CD4-positive, alpha-beta T cell treated with Interleukin-21 for 1 hour (primary cell): ENCODE results near the gene STK38L.
"Not testable (repeated sequence)": the region's sequence is repeated elsewhere in the genome, so short reads cannot be mapped to it uniquely, and the experiment has no call there.

ENCODE experiments used
- DNase-seq: peaks from one replicate; pipeline ENCODE4 v3.0.0-alpha.2; 2020

STK38L gene

GRCh38 chr12:27229367-27229766 lies 14.7 kb upstream of the STK38L start:
- no peak for DNase-seq

DNA sequence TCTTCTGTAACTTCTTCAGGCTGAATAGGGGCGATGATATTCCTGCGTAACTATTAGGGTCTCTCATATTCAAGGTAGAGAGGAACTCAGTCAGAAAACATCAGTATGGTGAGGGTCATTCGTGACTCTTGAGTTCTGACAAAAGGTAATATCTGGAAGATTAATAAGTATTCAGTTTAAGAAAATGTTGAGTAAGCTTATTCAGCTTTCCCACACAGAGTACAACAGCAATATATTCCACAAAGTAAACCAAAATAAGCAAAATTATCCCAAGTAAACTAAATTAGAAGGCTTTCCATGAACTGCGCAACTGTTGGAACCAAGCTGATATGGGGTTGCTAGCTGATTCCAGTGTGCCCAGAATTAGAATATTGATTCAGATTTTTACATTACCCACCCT lies 12.7 kb upstream of the STK38L start:
- not testable (repeated sequence) for DNase-seq

- DNase-seq = no peak
Measured at GRCh38 chr12:27233814-27234213, 10.3 kb upstream of the STK38L start.

DNA sequence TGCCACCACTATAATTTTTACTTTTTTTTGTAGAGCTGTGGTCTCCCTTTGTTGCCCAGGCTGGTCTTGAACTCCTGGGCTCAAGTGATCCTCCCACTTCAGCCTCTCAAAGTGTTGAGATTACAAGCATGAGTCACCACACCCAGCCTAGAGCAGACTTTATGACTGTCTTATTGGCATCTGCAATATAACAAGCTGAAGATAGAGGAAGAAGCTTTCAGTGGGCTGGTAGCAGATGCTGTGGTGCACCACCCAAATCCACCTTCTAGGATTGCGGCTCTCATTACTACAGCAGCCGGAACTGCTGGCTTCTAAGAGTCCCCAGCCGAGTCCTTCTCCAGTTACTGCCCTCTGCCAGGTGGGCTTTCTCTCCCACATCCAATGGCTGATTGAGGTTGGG lies 7.6 kb upstream of the STK38L start:
- DNase-seq = no peak

- peak; percentile 17 for DNase-seq
Measured at GRCh38 chr12:27237790-27238771, 6.0 kb upstream of the STK38L start.

GRCh38 chr12:27243006-27243405 lies 1.1 kb upstream of the STK38L start:
- no peak for DNase-seq

GRCh38 chr12:27244689-27245488 lies 803 bp downstream of the STK38L start:
- no peak for DNase-seq

DNA sequence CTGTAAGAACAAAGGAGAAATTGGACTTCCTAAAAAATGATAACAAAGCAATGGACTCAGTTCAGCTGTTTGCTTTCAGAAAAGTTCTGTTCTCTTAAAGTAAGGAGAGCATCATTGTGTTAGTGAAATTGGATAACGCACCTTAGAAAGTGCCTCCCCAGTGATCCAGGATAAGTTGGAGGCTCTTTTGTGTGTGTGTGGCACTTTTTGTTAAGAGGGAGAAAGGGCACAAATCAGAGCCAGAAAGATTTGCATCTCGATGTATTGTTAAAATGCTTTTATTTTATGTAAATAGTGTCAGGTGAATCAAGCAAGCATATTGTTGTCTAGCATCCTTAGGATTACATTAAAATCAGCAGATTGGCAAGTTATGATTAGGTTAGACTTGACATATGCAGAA lies 2.1 kb downstream of the STK38L start:
- no peak for DNase-seq

DNA sequence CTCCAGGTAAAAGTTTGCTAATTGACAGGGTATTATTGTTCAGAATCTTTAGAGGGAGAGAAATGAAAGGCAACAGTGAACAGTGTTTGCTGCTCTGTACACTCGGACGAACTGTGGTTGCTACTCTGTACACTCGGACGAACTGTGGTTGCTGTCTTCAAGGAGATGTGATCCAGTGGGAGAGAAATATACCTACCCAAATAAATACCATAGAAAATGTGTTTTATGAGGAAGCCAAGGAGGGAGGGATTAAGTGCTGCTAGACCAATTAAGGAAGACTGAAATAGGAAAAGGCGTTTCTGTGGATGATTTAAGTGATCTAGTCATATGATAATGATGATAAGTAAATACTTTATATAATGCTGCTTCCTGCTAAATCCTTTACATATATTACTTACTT lies 2.7 kb downstream of the STK38L start:
- DNase-seq = no peak

DNA sequence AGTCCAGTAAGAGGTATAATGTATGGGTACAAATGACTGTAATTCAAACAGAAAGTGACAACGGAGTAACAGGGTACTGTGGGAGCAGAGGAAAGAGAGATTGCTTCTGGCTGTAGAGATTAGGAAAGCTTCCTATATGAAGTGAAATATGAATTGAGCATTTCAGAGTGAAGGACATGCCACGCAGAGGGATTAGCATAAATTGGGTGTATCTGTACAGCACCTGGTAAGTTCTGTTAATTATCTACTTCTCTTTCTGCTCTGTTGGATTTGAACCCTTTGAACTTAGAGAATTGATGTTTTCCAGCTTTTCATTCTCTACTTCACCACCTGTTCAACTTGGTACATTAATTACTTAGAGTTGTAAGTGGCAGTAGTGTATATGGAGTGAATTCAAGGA lies 8.8 kb downstream of the STK38L start:
- DNase-seq = no peak

DNA sequence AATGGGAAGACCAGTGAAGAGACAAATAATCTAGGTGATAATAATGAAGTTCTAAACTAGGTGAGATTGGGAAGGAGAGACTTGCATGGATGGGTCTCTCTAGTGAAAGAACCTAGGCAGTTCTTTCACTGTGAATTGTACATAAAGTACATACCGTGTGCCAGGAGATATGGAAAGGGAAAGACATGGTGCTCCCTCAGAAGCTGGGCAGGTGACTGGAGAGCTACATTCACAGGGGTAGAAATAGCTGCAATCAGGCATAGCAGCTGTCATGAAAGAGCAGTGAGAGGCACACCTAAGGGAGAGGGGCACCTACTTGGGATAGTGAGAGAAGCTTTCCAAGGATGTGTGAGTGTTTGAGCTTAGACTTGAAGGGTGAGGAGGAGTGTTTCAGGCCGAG lies 9.3 kb downstream of the STK38L start:
- no peak for DNase-seq

GRCh38 chr12:27255806-27256205 lies 11.7 kb downstream of the STK38L start:
- no peak for DNase-seq

GRCh38 chr12:27257104-27257843 lies 13.2 kb downstream of the STK38L start:
- DNase-seq = no peak

DNA sequence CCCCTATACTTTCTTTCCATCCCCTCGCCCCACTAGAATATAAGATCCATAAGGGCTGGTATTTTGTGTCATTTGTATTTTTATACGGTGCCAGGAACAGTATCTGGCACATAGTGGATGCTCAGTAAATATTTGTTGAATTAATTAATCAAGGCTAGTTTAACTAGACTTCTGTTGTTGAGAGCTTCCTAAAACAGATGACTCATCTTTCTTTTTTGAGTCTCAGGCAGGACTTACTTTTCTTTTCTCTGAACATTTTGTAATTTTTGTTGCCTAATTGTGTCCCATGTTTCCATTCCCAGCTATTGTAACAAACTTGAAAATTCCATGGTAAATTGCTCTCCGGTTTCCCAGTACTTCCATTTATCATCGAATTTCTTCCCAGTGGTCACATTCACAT lies 16.7 kb downstream of the STK38L start:
- no peak for DNase-seq

- DNase-seq = no peak
Measured at GRCh38 chr12:27261866-27262265, 17.8 kb downstream of the STK38L start.

GRCh38 chr12:27270148-27270547 lies 26.1 kb downstream of the STK38L start:
- no peak for DNase-seq

DNA sequence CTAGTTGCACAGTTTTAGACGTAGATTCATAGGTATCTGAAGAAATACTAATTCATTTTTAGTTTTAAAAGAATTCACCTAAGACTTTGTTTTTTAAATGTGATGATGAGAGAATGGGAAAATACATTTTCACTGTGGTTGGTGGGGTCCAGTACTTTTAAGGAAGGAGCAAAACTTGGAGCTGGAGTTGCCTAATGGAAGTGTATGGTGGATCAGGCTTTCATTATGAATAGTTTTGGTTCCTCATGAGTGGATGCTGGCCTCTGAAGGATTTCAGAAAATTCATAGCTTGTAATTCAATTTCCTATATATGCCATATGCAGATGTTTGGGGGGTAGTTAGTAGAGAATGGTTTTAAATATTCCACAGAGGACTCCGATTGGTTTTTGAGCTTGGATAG lies 27.1 kb downstream of the STK38L start:
- DNase-seq = no peak

GRCh38 chr12:27272373-27273028 lies 28.4 kb downstream of the STK38L start:
- no peak for DNase-seq

- DNase-seq = no peak
Measured at GRCh38 chr12:27273114-27273513, 29.0 kb downstream of the STK38L start.

- no peak for DNase-seq
Measured at GRCh38 chr12:27274706-27275105, 30.6 kb downstream of the STK38L start.

GRCh38 chr12:27276275-27276674 lies 32.2 kb downstream of the STK38L start:
- DNase-seq = no peak

- no peak for DNase-seq
Measured at GRCh38 chr12:27277846-27278260, 33.8 kb downstream of the STK38L start.

DNA sequence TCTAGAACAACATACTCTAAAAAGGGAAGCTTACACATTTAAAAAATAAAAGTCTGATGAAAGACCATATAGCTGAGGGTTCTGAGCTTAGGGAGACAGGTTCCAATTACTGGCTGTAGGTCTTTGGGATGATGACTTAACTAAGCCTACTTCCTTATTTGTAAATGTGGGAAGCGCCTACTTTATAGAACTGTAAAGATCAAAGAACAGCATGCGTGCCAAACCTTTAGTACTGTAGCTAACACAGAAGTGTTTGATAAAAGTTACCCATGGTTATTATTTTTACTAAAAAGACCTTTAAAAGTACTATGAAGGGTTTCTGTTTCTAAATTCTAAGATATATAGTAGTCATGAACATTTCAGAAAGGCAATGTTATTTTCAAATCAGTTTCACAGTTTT lies 35.7 kb downstream of the STK38L start:
- no peak for DNase-seq
